ENCODE data around the gene SLC25A13.

SLC25A13 gene

DNA sequence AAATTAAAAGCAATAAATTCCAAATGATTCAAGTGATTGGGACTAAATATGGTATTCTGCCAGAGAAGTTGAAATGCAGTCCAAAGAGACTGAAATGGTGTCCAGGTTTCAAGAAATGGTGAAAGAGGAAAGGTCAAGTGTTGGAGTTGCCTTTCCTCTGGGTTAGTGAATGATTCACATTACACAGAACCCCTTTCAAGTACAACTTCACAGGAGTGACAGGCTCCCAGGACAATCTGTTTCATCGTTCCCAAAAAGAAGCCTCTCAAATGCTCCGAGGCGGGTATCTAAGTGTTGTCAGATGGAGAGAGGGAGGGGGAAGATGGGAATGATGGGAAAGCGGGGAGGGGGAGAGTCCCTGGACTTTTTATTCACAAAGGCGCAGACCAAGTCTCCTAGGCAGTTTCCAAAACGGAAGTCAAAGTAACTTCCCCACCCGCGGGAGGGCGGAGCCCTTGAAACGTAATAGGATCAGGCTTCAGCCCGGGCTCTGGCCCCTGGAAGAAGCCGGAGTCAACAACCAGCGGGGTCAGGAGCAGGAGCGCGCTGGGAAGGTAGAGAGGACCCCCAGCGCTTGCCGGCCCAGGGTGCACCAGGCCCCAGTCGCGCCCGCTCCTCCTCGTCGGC, 754 bp downstream of the SLC25A13 start:
- H3K27ac Mint-ChIP-seq = peak overlapping the region; percentile 98
- no peaks in the 10 kb centered on the region for H3K9me3 Mint-ChIP-seq
- peaks cover 27% of the 10 kb centered on the region for H3K4me1 Mint-ChIP-seq
- no peaks in the 10 kb centered on the region for H3K27me3 Mint-ChIP-seq (ENCODE audit: low read depth, poor library complexity)
- peak; percentile 84 for DNase-seq
- TF ChIP-seq, protein P1, sequence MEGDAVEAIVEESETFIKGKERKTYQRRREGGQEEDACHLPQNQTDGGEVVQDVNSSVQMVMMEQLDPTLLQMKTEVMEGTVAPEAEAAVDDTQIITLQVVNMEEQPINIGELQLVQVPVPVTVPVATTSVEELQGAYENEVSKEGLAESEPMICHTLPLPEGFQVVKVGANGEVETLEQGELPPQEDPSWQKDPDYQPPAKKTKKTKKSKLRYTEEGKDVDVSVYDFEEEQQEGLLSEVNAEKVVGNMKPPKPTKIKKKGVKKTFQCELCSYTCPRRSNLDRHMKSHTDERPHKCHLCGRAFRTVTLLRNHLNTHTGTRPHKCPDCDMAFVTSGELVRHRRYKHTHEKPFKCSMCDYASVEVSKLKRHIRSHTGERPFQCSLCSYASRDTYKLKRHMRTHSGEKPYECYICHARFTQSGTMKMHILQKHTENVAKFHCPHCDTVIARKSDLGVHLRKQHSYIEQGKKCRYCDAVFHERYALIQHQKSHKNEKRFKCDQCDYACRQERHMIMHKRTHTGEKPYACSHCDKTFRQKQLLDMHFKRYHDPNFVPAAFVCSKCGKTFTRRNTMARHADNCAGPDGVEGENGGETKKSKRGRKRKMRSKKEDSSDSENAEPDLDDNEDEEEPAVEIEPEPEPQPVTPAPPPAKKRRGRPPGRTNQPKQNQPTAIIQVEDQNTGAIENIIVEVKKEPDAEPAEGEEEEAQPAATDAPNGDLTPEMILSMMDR (IDR thresholded peaks at IDR 0.05) = no peak
- peak overlapping the region; percentile 92 for H3K4me3 Mint-ChIP-seq
- peaks cover 27% of the 10 kb centered on the region for H3K36me3 Mint-ChIP-seq (ENCODE audit: low read depth)

DNA sequence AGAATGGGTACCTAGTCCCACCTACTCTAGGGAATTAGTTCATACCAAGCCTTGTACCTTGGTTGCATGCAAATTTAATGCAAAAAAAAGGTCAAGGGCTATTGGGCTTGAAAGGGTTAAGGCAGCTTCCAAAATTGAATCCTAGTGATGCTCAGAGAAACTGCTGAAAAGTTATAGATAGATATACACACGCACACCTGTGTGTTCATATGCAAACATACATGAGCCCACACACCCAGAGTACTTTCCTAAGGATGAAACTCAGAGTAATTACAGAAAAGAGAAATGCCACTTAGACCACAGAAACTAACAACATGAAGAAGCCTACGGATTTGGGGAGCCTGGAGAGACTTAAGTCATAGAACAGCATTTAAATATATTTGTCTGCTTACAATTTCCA, 1.5 kb downstream of the SLC25A13 start:
- Mint-ChIP-seq H3K27me3 (ENCODE audit: low read depth, poor library complexity) (no peaks in the 10 kb centered on the region), H3K9me3 (no peaks in the 10 kb centered on the region), H3K4me1 (peaks cover 27% of the 10 kb centered on the region), H3K27ac (peak overlapping the region; percentile 46), H3K4me3 (peak overlapping the region; percentile 92), H3K36me3 (ENCODE audit: low read depth) (peaks cover 33% of the 10 kb centered on the region)
- no peak for DNase-seq
- TF ChIP-seq, protein P1 (IDR thresholded peaks at IDR 0.05) = no peak

DNA sequence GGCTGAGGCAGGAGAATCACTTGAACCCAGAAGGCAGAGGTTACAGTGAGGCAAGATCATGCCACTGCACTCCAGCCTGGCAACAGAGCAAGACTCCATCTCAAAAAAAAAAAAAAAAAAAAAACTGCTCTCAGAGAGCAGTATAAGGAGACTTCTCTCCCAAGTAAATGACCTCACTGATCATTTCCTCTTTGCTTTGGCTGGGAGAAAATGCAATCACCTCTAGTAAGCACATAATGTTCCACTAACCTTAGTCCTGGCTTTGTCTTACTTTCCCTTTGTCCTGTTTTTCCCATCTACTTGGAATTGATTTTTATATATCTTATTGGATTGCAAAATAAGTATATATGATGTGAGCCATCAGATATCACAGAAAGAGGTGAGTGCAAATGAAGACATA, 2.5 kb downstream of the SLC25A13 start:
- no peaks in the 10 kb centered on the region for H3K9me3 Mint-ChIP-seq

DNA sequence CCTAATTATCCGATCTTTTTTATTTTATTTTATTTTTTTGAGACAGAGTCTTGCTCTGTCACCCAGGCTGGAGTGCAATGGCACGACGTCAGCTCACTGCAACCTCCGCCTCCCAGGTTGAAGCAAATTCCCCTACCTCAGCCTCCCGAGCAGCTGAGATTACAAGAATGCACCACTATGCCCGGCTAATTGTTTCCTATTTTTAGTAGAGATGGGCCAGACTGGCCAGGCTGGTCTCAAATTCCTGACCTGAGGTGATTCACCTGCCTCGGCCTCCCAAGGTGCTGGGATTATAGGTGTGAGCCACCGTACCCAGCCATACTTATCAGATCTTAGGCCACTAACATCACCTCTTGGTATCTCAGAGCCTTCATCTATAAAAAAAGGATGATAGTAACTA, 4.9 kb downstream of the SLC25A13 start:
- no peaks in the 10 kb centered on the region for H3K27me3 Mint-ChIP-seq (ENCODE audit: low read depth, poor library complexity)
- peaks cover 61% of the 10 kb centered on the region for H3K36me3 Mint-ChIP-seq (ENCODE audit: low read depth)
- no peaks in the 10 kb centered on the region for H3K9me3 Mint-ChIP-seq
- peaks cover 33% of the 10 kb centered on the region for H3K4me1 Mint-ChIP-seq
- TF ChIP-seq, protein P1 (IDR thresholded peaks at IDR 0.05) = no peak
- H3K4me3 Mint-ChIP-seq = no peak overlapping the region
- H3K27ac Mint-ChIP-seq = no peak overlapping the region
- DNase-seq = no peak

More for the DNA sequence above, 2.5 kb downstream of the SLC25A13 start:
- peaks cover 43% of the 10 kb centered on the region for H3K36me3 Mint-ChIP-seq (ENCODE audit: low read depth)
- no peaks in the 10 kb centered on the region for H3K27me3 Mint-ChIP-seq (ENCODE audit: low read depth, poor library complexity)
- peaks cover 27% of the 10 kb centered on the region for H3K4me1 Mint-ChIP-seq
- H3K4me3 Mint-ChIP-seq = no peak overlapping the region
- TF ChIP-seq, protein P1 (IDR thresholded peaks at IDR 0.05) = no peak
- H3K27ac Mint-ChIP-seq = no peak overlapping the region
- no peak for DNase-seq

DNA sequence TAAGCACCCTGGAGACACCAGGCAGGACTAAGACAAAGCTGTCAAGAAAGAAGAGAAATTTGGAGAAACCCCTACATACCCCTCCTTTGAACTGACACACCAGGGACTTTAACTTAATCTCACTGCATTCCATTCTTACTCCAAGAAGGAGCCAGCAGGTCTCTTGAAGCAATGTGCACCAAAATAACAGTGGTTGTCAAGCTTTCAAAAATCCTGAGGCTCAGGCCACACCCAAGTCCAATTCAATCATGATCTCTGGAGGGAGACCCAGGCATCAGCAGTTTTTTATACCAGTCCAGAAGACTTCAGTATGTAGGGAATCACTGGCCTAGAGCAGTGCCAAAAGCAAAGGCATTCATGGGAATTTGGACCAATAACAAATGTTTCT, 6.8 kb downstream of the SLC25A13 start:
- Mint-ChIP-seq H3K4me1 (peaks cover 22% of the 10 kb centered on the region), H3K4me3 (no peak overlapping the region), H3K27ac (no peak overlapping the region), H3K36me3 (ENCODE audit: low read depth) (peaks cover 66% of the 10 kb centered on the region), H3K9me3 (no peaks in the 10 kb centered on the region), H3K27me3 (ENCODE audit: low read depth, poor library complexity) (no peaks in the 10 kb centered on the region)
- TF ChIP-seq, protein P1 (IDR thresholded peaks at IDR 0.05) = no peak
- no peak for DNase-seq

All from nephron progenitor cell (in vitro differentiated cells).